GM23248 (cell line): ENCODE results near the gene SUPT3H.

Source experiments
- EZH2 ChIP-seq: fragments of 200-600 bp; sonication (generic); IDR thresholded peaks from 2 replicates; pipeline ENCODE4 v1.6.1; 2018; ENCODE audit warnings: antibody characterized with exemption, mild to moderate bottlenecking; ENCODE audit not compliant: insufficient read depth, poor library complexity, severe bottlenecking
- EZH2phosphoT487 ChIP-seq: fragments of 200-600 bp; sonication (generic); IDR thresholded peaks from 2 replicates; pipeline ENCODE4 v1.6.1; 2018; ENCODE audit warnings: antibody characterized with exemption, moderate library complexity, mild to moderate bottlenecking, low read depth; ENCODE audit not compliant: insufficient read depth

DNA sequence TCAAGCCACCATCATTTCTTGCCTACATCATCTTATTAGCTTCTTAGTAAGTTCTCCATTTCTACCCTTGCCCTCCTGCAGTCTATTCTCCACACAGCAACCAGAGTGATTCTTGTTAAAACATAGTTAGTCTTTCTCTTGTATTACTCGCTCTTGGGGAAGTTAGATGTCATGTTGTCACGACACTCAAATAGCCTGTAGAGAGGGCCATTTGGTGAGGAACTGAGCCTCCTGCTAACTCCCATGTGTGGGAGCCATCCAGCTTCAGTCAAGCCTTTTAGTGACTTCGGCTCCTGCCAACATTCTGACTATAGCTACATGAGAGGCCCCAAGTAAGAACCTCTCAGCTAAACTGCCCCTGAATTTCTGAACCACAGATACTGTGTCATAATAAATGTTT is 594.8 kb downstream of the SUPT3H start:
- TF ChIP-seq EZH2 (no peak), EZH2phosphoT487 (no peak)
